Measurements from ENCODE around the gene RPL32.
"Not testable (repeated sequence)": the region's sequence is repeated elsewhere in the genome, so short reads cannot be mapped to it uniquely, and the experiment has no call there.

The RPL32 gene

GRCh38 chr3:12791430-12791829 lies 49.9 kb downstream of the RPL32 start:
- Histone ChIP-seq H3K4me3 (ENCODE audit: low read depth, low read length) (no peak overlapping the region), H3K27me3 (ENCODE audit: insufficient read depth, low read length) (peaks cover 5% of the 10 kb centered on the region; the same call in 1 of the 2 replicates), H3K4me1 (ENCODE audit: control insufficient read depth, insufficient read depth, low read length, unreplicated experiment) (peaks cover 5% of the 10 kb centered on the region), H3K36me3 (ENCODE audit: insufficient read depth, low read length) (no peaks in the 10 kb centered on the region), H2AFZ (ENCODE audit: low read length, unreplicated experiment) (no peak overlapping the region), H3K27ac (ENCODE audit: low read depth, low read length) (no peak overlapping the region), H3K79me2 (ENCODE audit: control insufficient read depth, insufficient read depth, low read length, unreplicated experiment) (no peaks in the 10 kb centered on the region)

- not testable (repeated sequence) for H2AFZ ChIP-seq (ENCODE audit: low read length, unreplicated experiment); H3K4me3 ChIP-seq (ENCODE audit: low read depth, low read length); H3K79me2 ChIP-seq (ENCODE audit: control insufficient read depth, insufficient read depth, low read length, unreplicated experiment); H3K27ac ChIP-seq (ENCODE audit: low read depth, low read length); H3K36me3 ChIP-seq (ENCODE audit: insufficient read depth, low read length); H3K4me1 ChIP-seq (ENCODE audit: control insufficient read depth, insufficient read depth, low read length, unreplicated experiment)
- H3K27me3 ChIP-seq (ENCODE audit: insufficient read depth, low read length), result peaks cover 19% of the 10 kb centered on the region
These were observed 53.2 kb downstream of the RPL32 start for GRCh38 chr3:12787967-12788690.

GRCh38 chr3:12787346-12787745 lies 54.0 kb downstream of the RPL32 start:
- H3K27me3 ChIP-seq (ENCODE audit: insufficient read depth, low read length), result peaks cover 27% of the 10 kb centered on the region
- H3K36me3 ChIP-seq (ENCODE audit: insufficient read depth, low read length); H3K4me1 ChIP-seq (ENCODE audit: control insufficient read depth, insufficient read depth, low read length, unreplicated experiment); H3K4me3 ChIP-seq (ENCODE audit: low read depth, low read length); H3K79me2 ChIP-seq (ENCODE audit: control insufficient read depth, insufficient read depth, low read length, unreplicated experiment); H2AFZ ChIP-seq (ENCODE audit: low read length, unreplicated experiment); H3K27ac ChIP-seq (ENCODE audit: low read depth, low read length): not testable (repeated sequence)

GRCh38 chr3:12785096-12785495 lies 56.3 kb downstream of the RPL32 start:
- Histone ChIP-seq H3K79me2 (ENCODE audit: control insufficient read depth, insufficient read depth, low read length, unreplicated experiment) (no peaks in the 10 kb centered on the region), H3K27me3 (ENCODE audit: insufficient read depth, low read length) (peaks cover 33% of the 10 kb centered on the region), H2AFZ (ENCODE audit: low read length, unreplicated experiment) (no peak overlapping the region), H3K4me3 (ENCODE audit: low read depth, low read length) (no peak overlapping the region), H3K36me3 (ENCODE audit: insufficient read depth, low read length) (no peaks in the 10 kb centered on the region), H3K27ac (ENCODE audit: low read depth, low read length) (no peak overlapping the region), H3K4me1 (ENCODE audit: control insufficient read depth, insufficient read depth, low read length, unreplicated experiment) (no peaks in the 10 kb centered on the region)
